HepG2 (cell line): ENCODE results near the gene SNRPD2. TPM values are rescaled to one million over a fixed set of nuclear protein-coding genes. Genes with fewer than 3 reads are reported as not detected.
A peak's percentile ranks its signal among the peaks of the same experiment; 100 is the strongest.

Experiments
- CSRNP2 ChIP-seq: sonication (generic); formaldehyde crosslinking; conservative IDR thresholded peaks from 2 replicates; pipeline ENCODE4 v1.8.0; 2022; ENCODE audit warnings: low read depth, missing genetic modification reagents
- CTCF ChIP-seq: sonication (generic); formaldehyde crosslinking; IDR thresholded peaks from 2 replicates; pipeline ENCODE4 v1.5.0; 2020; ENCODE audit warnings: mild to moderate bottlenecking, missing genetic modification reagents, moderate library complexity
- EHMT2 ChIP-seq: fragments of 200-600 bp; sonication (generic); IDR thresholded peaks from 2 replicates; pipeline ENCODE4 v1.7.0; 2017; ENCODE audit warnings: antibody characterized with exemption, low read depth, low read length, borderline replicate concordance
- HDAC1 ChIP-seq: sonication (generic); formaldehyde crosslinking; IDR thresholded peaks from 2 replicates; pipeline ENCODE4 v1.5.1; 2020; ENCODE audit warnings: mild to moderate bottlenecking, missing genetic modification reagents
- HIC2 ChIP-seq: sonication (generic); formaldehyde crosslinking; IDR thresholded peaks from 2 replicates; pipeline ENCODE4 v1.9.0; 2022; ENCODE audit warnings: low read depth, missing genetic modification reagents
- HMGA1 ChIP-seq: sonication (generic); formaldehyde crosslinking; conservative IDR thresholded peaks from 2 replicates; pipeline ENCODE4 v1.4.0; 2020; ENCODE audit warnings: missing genetic modification reagents
- MAFK ChIP-seq, 2 experiments: IDR thresholded peaks in 1 of 2; conservative IDR thresholded peaks in 1 of 2; 2 replicates each; pipeline ENCODE4 v1.6.1; 2011; ENCODE audit warnings: improper control_type of control experiment in 2 of 2, low read length in 2 of 2
- PHF20 ChIP-seq: sonication (generic); formaldehyde crosslinking; IDR thresholded peaks from 2 replicates; pipeline ENCODE4 v1.5.0; 2020; ENCODE audit warnings: mild to moderate bottlenecking, missing genetic modification reagents
- PRMT3 ChIP-seq: sonication (generic); formaldehyde crosslinking; IDR thresholded peaks from 2 replicates; pipeline ENCODE4 v1.8.1; 2022; ENCODE audit warnings: low read depth, mild to moderate bottlenecking, moderate library complexity, missing genetic modification reagents, borderline replicate concordance
- RFX3 ChIP-seq: IDR thresholded peaks from 2 replicates; pipeline ENCODE4 v1.6.1; 2016; ENCODE audit warnings: missing biosample characterization, missing genetic modification reagents
- SOX13 ChIP-seq, 3 experiments: fragments of 450-650 bp in 1 of 3; sonication (generic) in 1 of 3; formaldehyde crosslinking in 1 of 3; IDR thresholded peaks in 2 of 3; conservative IDR thresholded peaks in 1 of 3; 2 replicates each; pipeline versions ENCODE4 v1.5.0 to v1.6.1; 2016 to 2020; ENCODE audit warnings: antibody characterized with exemption in 1 of 3, mild to moderate bottlenecking in 1 of 3, missing compliant biosample characterization in 1 of 3, missing genetic modification reagents in 1 of 3, moderate library complexity in 1 of 3
- SYNCRIP ChIP-seq: fragments of 200-400 bp; formaldehyde crosslinking; IDR thresholded peaks from 2 replicates; pipeline ENCODE4 v1.6.1; 2018; ENCODE audit warnings: mild to moderate bottlenecking, low read depth, low read length; ENCODE audit not compliant: insufficient read depth
- TRIM22 ChIP-seq: fragments of 450-650 bp; IDR thresholded peaks from 2 replicates; pipeline ENCODE4 v1.6.1; 2017
- ZBTB38 ChIP-seq: sonication (generic); formaldehyde crosslinking; IDR thresholded peaks from 2 replicates; pipeline ENCODE4 v1.5.1; 2020; ENCODE audit warnings: mild to moderate bottlenecking, missing genetic modification reagents
- ZNF501 ChIP-seq: sonication (generic); formaldehyde crosslinking; IDR thresholded peaks from 2 replicates; pipeline ENCODE4 v1.5.1; 2020; ENCODE audit warnings: mild to moderate bottlenecking, moderate library complexity, missing genetic modification reagents
- polyA plus RNA-seq, 8 experiments: library from polyadenylated mRNA; depleted of rRNA in 3 of 8; stranded (reverse) in 7 of 8; unstranded in 1 of 8; fragments of >200 nt; fragmentation: Illumina TruSeq in 4 of 8; extraction: Trizol in 4 of 8; gene quantifications; 2 replicates each; pipeline versions ENCODE4 v1.2.1 to v1.2.3, GENCODE V29; 2011 to 2016; ENCODE audit warnings: low read depth in 4 of 8, missing spikeins in 1 of 8, mixed read lengths in 1 of 8; ENCODE audit not compliant: insufficient read depth in 1 of 8
- total RNA-seq, 5 experiments: library from RNA; depleted of rRNA; stranded (reverse); fragments of >200 nt; fragmentation: Illumina TruSeq; extraction: Trizol; gene quantifications; 2 replicates each; pipeline ENCODE4 v1.2.3, GENCODE V29; 2016; ENCODE audit warnings: low read depth in 1 of 5
- TF ChIP-seq, protein P1 (sequence below): IDR thresholded peaks from 2 replicates; pipeline ENCODE4 v1.6.1; 2016; ENCODE audit warnings: missing compliant biosample characterization, missing genetic modification reagents, borderline replicate concordance
- TF ChIP-seq, protein P2 (sequence below): IDR thresholded peaks from 2 replicates; pipeline ENCODE4 v1.6.1; 2018; ENCODE audit warnings: missing genetic modification reagents, mild to moderate bottlenecking, missing compliant biosample characterization
- TF ChIP-seq, protein P3 (sequence below): sonication (generic); formaldehyde crosslinking; IDR thresholded peaks from 2 replicates; pipeline ENCODE4 v1.4.0; 2020; ENCODE audit warnings: mild to moderate bottlenecking, low read depth, missing genetic modification reagents

The SNRPD2 gene
- total and polyA plus RNA-seq, 2 of the 13 experiments (the other 11 are each of a cell fraction or from before 2014, with no cell fraction given) = 299 to 485 TPM

DNA sequence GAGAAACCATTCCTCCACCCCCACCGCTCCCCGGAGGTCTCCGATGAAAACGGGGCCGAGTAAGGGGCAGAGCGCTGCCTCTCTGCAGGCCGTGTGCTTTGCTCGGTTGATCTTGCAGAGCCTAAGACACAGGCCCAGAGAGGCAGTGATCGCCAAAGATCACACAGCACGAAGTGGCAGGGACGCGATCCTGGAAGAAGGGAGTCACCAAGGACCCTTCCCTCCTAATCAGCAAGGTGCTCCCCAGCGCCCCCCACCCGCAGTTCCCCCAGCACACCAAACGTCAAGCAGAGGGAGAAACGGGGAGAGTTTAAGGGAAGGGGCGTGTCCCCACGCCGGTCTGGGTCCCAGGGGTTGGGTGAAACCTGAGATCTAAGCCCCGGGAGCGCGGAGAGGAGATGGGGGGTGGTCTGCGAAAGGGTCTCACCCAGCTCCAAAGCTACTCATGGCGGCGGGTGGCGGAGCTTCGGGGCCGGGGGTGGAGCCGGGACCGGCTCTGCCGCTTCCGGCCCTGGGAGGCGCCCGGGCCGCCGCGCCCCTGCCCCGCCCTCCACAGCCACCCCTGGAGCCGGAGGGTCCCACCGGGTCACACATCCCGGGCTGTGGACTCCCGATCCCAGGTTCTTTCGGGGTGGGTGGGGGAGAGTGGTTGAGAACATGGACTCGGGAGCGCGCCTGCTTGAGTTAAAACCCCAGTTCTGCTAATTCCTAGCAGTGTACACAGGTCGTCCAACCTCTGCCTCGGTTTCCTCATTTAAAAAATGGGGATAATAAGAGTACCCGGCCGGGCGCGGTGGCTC is 52.6 kb downstream of the SNRPD2 start, which contains the start of gene EML2 (continued):
- TF ChIP-seq HIC2 (CRISPR knock-in tag) (no peak), PRMT3 (CRISPR knock-in tag) (no peak), PHF20 (CRISPR knock-in tag) (no peak), ZBTB38 (CRISPR knock-in tag) (0 out of 2 replicates have a peak, but pooled peaks have one; percentile 3), SOX13 (IDR thresholded peaks at IDR 0.05) (no peak), SOX13 (CRISPR knock-in tag; conservative IDR thresholded peaks at IDR 0.05 in 1 of 2, IDR thresholded peaks at IDR 0.05 in 1 of 2) (no peak), MAFK (conservative IDR thresholded peaks at IDR 0.05 in 1 of 2, IDR thresholded peaks at IDR 0.05 in 1 of 2; ENCODE audit: low read length in 2 of 2) (no peak), SYNCRIP (no peak), ZNF501 (CRISPR knock-in tag) (no peak), CSRNP2 (CRISPR knock-in tag) (no peak), CTCF (CRISPR knock-in tag) (peak; percentile 68), HMGA1 (CRISPR knock-in tag) (no peak), EHMT2 (no peak), HDAC1 (CRISPR knock-in tag) (no peak), RFX3 (CRISPR knock-in tag) (no peak), TRIM22 (no peak)
- TF ChIP-seq, protein P1, sequence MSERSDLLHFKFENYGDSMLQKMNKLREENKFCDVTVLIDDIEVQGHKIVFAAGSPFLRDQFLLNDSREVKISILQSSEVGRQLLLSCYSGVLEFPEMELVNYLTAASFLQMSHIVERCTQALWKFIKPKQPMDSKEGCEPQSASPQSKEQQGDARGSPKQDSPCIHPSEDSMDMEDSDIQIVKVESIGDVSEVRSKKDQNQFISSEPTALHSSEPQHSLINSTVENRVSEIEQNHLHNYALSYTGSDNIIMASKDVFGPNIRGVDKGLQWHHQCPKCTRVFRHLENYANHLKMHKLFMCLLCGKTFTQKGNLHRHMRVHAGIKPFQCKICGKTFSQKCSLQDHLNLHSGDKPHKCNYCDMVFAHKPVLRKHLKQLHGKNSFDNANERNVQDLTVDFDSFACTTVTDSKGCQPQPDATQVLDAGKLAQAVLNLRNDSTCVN (CRISPR knock-in tag) = no peak
- TF ChIP-seq, protein P2, sequence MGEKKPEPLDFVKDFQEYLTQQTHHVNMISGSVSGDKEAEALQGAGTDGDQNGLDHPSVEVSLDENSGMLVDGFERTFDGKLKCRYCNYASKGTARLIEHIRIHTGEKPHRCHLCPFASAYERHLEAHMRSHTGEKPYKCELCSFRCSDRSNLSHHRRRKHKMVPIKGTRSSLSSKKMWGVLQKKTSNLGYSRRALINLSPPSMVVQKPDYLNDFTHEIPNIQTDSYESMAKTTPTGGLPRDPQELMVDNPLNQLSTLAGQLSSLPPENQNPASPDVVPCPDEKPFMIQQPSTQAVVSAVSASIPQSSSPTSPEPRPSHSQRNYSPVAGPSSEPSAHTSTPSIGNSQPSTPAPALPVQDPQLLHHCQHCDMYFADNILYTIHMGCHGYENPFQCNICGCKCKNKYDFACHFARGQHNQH (CRISPR knock-in tag) = no peak
- TF ChIP-seq, protein P3, sequence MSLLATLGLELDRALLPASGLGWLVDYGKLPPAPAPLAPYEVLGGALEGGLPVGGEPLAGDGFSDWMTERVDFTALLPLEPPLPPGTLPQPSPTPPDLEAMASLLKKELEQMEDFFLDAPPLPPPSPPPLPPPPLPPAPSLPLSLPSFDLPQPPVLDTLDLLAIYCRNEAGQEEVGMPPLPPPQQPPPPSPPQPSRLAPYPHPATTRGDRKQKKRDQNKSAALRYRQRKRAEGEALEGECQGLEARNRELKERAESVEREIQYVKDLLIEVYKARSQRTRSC (CRISPR knock-in tag) = no peak
